Hepatic stellate cell (primary cell): ENCODE measurements around the gene COX7A2.

Experiments used
- DNase-seq: peaks from one replicate; pipeline ENCODE4 v3.0.0; 2011; ENCODE audit warnings: low spot score

The COX7A2 gene

GRCh38 chr6:75243333-75244062 lies at the start of gene COX7A2:
Gene COX7A2, minus strand, starts transcription at chr6:75243801. Its CDS starts 67 bp downstream, at chr6:75243734.
- DNase-seq = peak; percentile 77

GRCh38 chr6:75292555-75292954 lies 49.0 kb upstream of the COX7A2 start:
- DNase-seq = no peak

GRCh38 chr6:75291744-75292143 lies 48.1 kb upstream of the COX7A2 start:
- no peak for DNase-seq

GRCh38 chr6:75291331-75291730 lies 47.7 kb upstream of the COX7A2 start:
- DNase-seq = no peak

GRCh38 chr6:75290136-75290945 lies 46.7 kb upstream of the COX7A2 start:
- no peak for DNase-seq

GRCh38 chr6:75288023-75288422 lies 44.4 kb upstream of the COX7A2 start:
- no peak for DNase-seq

- no peak for DNase-seq
These were observed 43.8 kb upstream of the COX7A2 start for GRCh38 chr6:75287424-75287823.

GRCh38 chr6:75286955-75287354 lies 43.4 kb upstream of the COX7A2 start:
- DNase-seq = no peak

- no peak for DNase-seq
These were observed 41.7 kb upstream of the COX7A2 start for GRCh38 chr6:75285283-75285639.

- DNase-seq = peak; percentile 93
These were observed 41.2 kb upstream of the COX7A2 start, which contains the start of gene TMEM30A for GRCh38 chr6:75284632-75285282. Gene TMEM30A, minus strand, starts transcription at chr6:75284792. Its CDS starts 154 bp downstream, at chr6:75284638.

GRCh38 chr6:75283907-75284631 lies 40.5 kb upstream of the COX7A2 start:
- DNase-seq = peak; percentile 21

- no peak for DNase-seq
These were observed 39.1 kb upstream of the COX7A2 start for GRCh38 chr6:75282706-75283105.

- no peak for DNase-seq
These were observed 38.1 kb upstream of the COX7A2 start for GRCh38 chr6:75281653-75282052.

- DNase-seq = no peak
These were observed 36.7 kb upstream of the COX7A2 start for GRCh38 chr6:75280131-75280855.

GRCh38 chr6:75279418-75279817 lies 35.8 kb upstream of the COX7A2 start:
- no peak for DNase-seq

GRCh38 chr6:75278474-75279077 lies 35.0 kb upstream of the COX7A2 start:
- DNase-seq = no peak

- DNase-seq = peak; percentile 19
These were observed 31.5 kb upstream of the COX7A2 start for GRCh38 chr6:75275067-75275466.

- DNase-seq = no peak
These were observed 29.4 kb upstream of the COX7A2 start for GRCh38 chr6:75273009-75273408.

- no peak for DNase-seq
These were observed 28.7 kb upstream of the COX7A2 start for GRCh38 chr6:75272145-75272840.

- no peak for DNase-seq
These were observed 25.4 kb upstream of the COX7A2 start for GRCh38 chr6:75268988-75269354.
